Testis (tissue), 2 donors: ENCODE results near the gene CORO7.

Experiments
- POLR2A ChIP-seq: fragments of 450-650 bp; IDR thresholded peaks from one replicate; pipeline ENCODE4 v1.6.1; 2017; ENCODE audit warnings: antibody characterized with exemption, mild to moderate bottlenecking, moderate library complexity
- TF ChIP-seq, protein P1 (sequence below), 3 experiments: fragments of 450-650 bp in 2 of 3; fragments of 200-600 bp in 1 of 3; sonication (generic) in 1 of 3; IDR thresholded peaks; one replicate each; pipeline ENCODE4 v1.5.1; 2016 to 2019; ENCODE audit warnings: antibody characterized with exemption in 3 of 3, mild to moderate bottlenecking in 2 of 3, moderate library complexity in 1 of 3

DNA sequence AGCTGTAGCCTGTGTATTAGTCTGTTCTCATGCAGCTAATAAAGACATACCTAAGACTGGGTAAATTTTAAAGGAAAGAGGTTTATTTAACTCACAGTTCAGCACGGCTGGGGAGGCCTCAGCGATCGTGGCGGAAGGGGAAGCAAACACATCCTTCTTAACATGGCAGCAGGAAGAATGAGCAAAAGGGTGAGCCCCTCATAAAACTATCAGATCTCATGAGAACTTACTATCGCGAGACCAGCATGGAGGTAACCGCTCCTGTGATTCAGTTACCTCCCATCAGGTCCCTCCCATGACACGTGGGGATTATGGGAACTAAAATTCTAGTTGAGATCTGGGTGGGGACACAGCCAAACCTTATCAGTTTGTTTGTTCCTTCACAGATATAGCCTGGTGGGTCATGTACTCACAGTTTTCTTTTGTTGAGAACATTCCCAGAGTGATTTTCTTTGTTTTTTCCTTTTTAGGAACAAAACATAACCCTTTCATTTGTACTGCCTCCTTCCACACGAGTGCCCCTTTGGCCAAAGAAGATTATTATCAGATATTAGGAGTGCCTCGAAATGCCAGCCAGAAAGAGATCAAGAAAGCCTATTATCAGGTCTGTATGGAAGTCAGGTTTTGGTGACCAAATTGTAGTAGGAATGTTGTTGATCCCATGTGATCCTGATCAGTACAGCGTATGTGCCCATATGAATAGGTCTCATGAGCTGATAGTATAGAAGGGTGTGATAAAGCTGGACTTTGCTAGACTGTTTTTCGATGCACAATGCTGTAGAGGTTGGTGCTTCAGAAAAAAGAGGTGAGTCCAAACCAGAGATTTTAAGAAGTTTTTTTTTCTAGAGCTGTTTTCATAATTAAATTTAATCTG is 17.8 kb upstream of the CORO7 start:
- TF ChIP-seq, protein P1, sequence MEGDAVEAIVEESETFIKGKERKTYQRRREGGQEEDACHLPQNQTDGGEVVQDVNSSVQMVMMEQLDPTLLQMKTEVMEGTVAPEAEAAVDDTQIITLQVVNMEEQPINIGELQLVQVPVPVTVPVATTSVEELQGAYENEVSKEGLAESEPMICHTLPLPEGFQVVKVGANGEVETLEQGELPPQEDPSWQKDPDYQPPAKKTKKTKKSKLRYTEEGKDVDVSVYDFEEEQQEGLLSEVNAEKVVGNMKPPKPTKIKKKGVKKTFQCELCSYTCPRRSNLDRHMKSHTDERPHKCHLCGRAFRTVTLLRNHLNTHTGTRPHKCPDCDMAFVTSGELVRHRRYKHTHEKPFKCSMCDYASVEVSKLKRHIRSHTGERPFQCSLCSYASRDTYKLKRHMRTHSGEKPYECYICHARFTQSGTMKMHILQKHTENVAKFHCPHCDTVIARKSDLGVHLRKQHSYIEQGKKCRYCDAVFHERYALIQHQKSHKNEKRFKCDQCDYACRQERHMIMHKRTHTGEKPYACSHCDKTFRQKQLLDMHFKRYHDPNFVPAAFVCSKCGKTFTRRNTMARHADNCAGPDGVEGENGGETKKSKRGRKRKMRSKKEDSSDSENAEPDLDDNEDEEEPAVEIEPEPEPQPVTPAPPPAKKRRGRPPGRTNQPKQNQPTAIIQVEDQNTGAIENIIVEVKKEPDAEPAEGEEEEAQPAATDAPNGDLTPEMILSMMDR (IDR thresholded peaks at IDR 0.05) = no peak
- no peak for TF ChIP-seq POLR2A
